ENCODE results near the gene DAGLA. TPM values are rescaled to one million over a fixed set of nuclear protein-coding genes. Genes with fewer than 3 reads are reported as not detected.
A peak's percentile ranks its signal among the peaks of the same experiment; 100 is the strongest.

DAGLA gene
- total and polyA plus RNA-seq, 2 donors from 2014 or later = 1.4 to 3.9 TPM

GRCh38 chr11:61738776-61739175 lies 58.6 kb downstream of the DAGLA start:
- no peak for TF ChIP-seq CTCF (IDR thresholded peaks at IDR 0.05; ENCODE audit: borderline replicate concordance, extremely low read depth, insufficient read depth)
- Histone ChIP-seq H3K27ac (ENCODE audit: low read depth in 2 of 2, low read length in 2 of 2) (no peak overlapping the region), H3K4me3 (ENCODE audit: low read length in 3 of 3) (no peak overlapping the region), H3K9me3 (ENCODE audit: control insufficient read depth in 2 of 3, insufficient read depth in 1 of 3, low read length in 3 of 3) (no peaks in the 10 kb centered on the region), H3K27me3 (ENCODE audit: control insufficient read depth, insufficient read depth, low read length) (no peaks in the 10 kb centered on the region), H3K4me1 (ENCODE audit: control insufficient read depth in 2 of 3, insufficient read depth in 2 of 3, low read depth in 1 of 3, low read length in 3 of 3) (no peaks in the 10 kb centered on the region), H3K9ac (ENCODE audit: low read length in 3 of 3) (no peak overlapping the region), H3K36me3 (ENCODE audit: control insufficient read depth in 2 of 3, insufficient read depth in 3 of 3, low read length in 3 of 3) (peaks cover 0 to 6% (median 3%) of the 10 kb centered on the region in 3 donors)
- FAIRE-seq (no peak), DNase-seq (no peak)
- intact Hi-C loops (cut with DNase I) = no loop called here

DNA sequence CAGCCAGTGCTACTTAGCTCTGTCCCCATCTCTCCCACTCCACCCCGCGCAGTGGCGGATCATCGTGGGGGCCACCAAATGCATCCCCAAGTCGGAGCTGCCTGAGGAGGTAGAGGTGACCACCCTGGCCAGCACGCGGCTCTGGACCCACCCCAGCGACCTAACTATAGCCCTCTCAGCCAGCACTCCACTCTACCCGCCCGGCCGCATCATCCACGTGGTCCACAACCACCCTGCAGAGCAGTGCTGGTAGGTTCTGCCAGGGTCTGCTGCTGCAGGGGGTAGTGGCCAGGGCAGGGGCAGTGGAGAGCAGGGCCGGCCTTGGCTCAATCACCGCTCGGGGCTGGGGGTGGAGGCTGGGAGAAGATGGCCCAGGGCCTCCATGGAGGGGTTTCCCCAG lies 59.2 kb downstream of the DAGLA start:
- DNase-seq = no peak
- intact Hi-C loops (cut with DNase I) = no loop called here
- H3K9ac ChIP-seq (ENCODE audit: low read length in 3 of 3) = no peak overlapping the region

GRCh38 chr11:61739966-61740365 lies 59.8 kb downstream of the DAGLA start:
- Histone ChIP-seq H3K36me3 (ENCODE audit: control insufficient read depth in 2 of 3, insufficient read depth in 3 of 3, low read length in 3 of 3) (peaks cover 0 to 6% (median 3%) of the 10 kb centered on the region in 3 donors), H3K4me3 (ENCODE audit: low read length in 3 of 3) (no peak overlapping the region), H3K9ac (ENCODE audit: low read length in 3 of 3) (no peak overlapping the region), H3K27me3 (ENCODE audit: control insufficient read depth, insufficient read depth, low read length) (no peaks in the 10 kb centered on the region), H3K9me3 (ENCODE audit: control insufficient read depth in 2 of 3, insufficient read depth in 1 of 3, low read length in 3 of 3) (no peaks in the 10 kb centered on the region), H3K27ac (ENCODE audit: low read depth in 2 of 2, low read length in 2 of 2) (no peak overlapping the region), H3K4me1 (ENCODE audit: control insufficient read depth in 2 of 3, insufficient read depth in 2 of 3, low read depth in 1 of 3, low read length in 3 of 3) (no peaks in the 10 kb centered on the region)
- FAIRE-seq (no peak), DNase-seq (no peak)
- no peak for TF ChIP-seq CTCF (IDR thresholded peaks at IDR 0.05; ENCODE audit: borderline replicate concordance, extremely low read depth, insufficient read depth)
- intact Hi-C loops (cut with DNase I) = no loop called here

More for the DNA sequence above, 59.2 kb downstream of the DAGLA start:
- H3K27ac ChIP-seq (ENCODE audit: low read depth in 2 of 2, low read length in 2 of 2) = no peak overlapping the region
- no peaks in the 10 kb centered on the region for H3K27me3 ChIP-seq (ENCODE audit: control insufficient read depth, insufficient read depth, low read length)
- no peak for FAIRE-seq
- H3K4me3 ChIP-seq (ENCODE audit: low read length in 3 of 3) = no peak overlapping the region
- no peaks in the 10 kb centered on the region for H3K9me3 ChIP-seq (ENCODE audit: control insufficient read depth in 2 of 3, insufficient read depth in 1 of 3, low read length in 3 of 3)
- H3K4me1 ChIP-seq (ENCODE audit: control insufficient read depth in 2 of 3, insufficient read depth in 2 of 3, low read depth in 1 of 3, low read length in 3 of 3) = no peaks in the 10 kb centered on the region
- no peak for TF ChIP-seq CTCF (IDR thresholded peaks at IDR 0.05; ENCODE audit: borderline replicate concordance, extremely low read depth, insufficient read depth)
- H3K36me3 ChIP-seq (ENCODE audit: control insufficient read depth in 2 of 3, insufficient read depth in 3 of 3, low read length in 3 of 3) = peaks cover 0 to 6% (median 3%) of the 10 kb centered on the region in 3 donors

DNA sequence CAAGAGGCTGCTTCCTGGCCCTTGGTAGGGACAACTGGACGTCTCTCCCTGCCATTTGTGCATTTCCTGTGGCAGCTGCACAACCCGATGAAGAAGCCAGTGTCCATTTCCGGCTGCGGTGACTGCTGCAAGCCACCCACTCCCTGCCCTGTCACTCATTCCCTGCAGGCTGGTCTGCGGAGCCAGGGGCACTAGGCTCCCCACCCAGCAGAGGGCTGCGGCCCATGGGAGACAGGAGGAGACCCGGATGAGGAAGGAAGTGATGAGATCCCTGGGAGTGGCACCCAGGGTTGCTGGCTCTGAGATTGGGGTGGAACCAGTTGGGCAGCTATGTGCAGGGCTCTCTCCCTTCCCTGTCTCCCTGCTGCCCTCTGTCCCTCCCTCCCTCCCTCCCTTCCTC lies 62.2 kb downstream of the DAGLA start:
- H3K9ac ChIP-seq (ENCODE audit: low read length in 3 of 3) = no peak overlapping the region
- no peak overlapping the region for H3K4me3 ChIP-seq (ENCODE audit: low read length in 3 of 3)
- H3K27ac ChIP-seq (ENCODE audit: low read depth in 2 of 2, low read length in 2 of 2) = no peak overlapping the region
- DNase-seq (peak in 1 of 5 donors; percentile 56), FAIRE-seq (no peak)
- no peaks in the 10 kb centered on the region for H3K9me3 ChIP-seq (ENCODE audit: control insufficient read depth in 2 of 3, insufficient read depth in 1 of 3, low read length in 3 of 3)
- intact Hi-C loops (cut with DNase I) = no loop called here
- no peaks in the 10 kb centered on the region for H3K27me3 ChIP-seq (ENCODE audit: control insufficient read depth, insufficient read depth, low read length)
- H3K4me1 ChIP-seq (ENCODE audit: control insufficient read depth in 2 of 3, insufficient read depth in 2 of 3, low read depth in 1 of 3, low read length in 3 of 3) = no peaks in the 10 kb centered on the region
- peaks cover 0 to 3% (median 0%) of the 10 kb centered on the region in 3 donors for H3K36me3 ChIP-seq (ENCODE audit: control insufficient read depth in 2 of 3, insufficient read depth in 3 of 3, low read length in 3 of 3)
- TF ChIP-seq CTCF (IDR thresholded peaks at IDR 0.05; ENCODE audit: borderline replicate concordance, extremely low read depth, insufficient read depth) = no peak

Data from kidney (tissue), 14 donors.